ENCODE measurements around the gene PTPRZ1.

- TF ChIP-seq, protein P1, sequence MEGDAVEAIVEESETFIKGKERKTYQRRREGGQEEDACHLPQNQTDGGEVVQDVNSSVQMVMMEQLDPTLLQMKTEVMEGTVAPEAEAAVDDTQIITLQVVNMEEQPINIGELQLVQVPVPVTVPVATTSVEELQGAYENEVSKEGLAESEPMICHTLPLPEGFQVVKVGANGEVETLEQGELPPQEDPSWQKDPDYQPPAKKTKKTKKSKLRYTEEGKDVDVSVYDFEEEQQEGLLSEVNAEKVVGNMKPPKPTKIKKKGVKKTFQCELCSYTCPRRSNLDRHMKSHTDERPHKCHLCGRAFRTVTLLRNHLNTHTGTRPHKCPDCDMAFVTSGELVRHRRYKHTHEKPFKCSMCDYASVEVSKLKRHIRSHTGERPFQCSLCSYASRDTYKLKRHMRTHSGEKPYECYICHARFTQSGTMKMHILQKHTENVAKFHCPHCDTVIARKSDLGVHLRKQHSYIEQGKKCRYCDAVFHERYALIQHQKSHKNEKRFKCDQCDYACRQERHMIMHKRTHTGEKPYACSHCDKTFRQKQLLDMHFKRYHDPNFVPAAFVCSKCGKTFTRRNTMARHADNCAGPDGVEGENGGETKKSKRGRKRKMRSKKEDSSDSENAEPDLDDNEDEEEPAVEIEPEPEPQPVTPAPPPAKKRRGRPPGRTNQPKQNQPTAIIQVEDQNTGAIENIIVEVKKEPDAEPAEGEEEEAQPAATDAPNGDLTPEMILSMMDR (IDR thresholded peaks at IDR 0.05; ENCODE audit: low read depth, low read length, missing input control): no peak
- no peak for TF ChIP-seq GABPA (IDR thresholded peaks at IDR 0.05 in 1 of 2, conservative IDR thresholded peaks at IDR 0.05 in 1 of 2)
- no peak for TF ChIP-seq RAD21 (IDR thresholded peaks at IDR 0.05)
- TF ChIP-seq FOXA1 (IDR thresholded peaks at IDR 0.05): no peak
- TF ChIP-seq, protein P2, sequence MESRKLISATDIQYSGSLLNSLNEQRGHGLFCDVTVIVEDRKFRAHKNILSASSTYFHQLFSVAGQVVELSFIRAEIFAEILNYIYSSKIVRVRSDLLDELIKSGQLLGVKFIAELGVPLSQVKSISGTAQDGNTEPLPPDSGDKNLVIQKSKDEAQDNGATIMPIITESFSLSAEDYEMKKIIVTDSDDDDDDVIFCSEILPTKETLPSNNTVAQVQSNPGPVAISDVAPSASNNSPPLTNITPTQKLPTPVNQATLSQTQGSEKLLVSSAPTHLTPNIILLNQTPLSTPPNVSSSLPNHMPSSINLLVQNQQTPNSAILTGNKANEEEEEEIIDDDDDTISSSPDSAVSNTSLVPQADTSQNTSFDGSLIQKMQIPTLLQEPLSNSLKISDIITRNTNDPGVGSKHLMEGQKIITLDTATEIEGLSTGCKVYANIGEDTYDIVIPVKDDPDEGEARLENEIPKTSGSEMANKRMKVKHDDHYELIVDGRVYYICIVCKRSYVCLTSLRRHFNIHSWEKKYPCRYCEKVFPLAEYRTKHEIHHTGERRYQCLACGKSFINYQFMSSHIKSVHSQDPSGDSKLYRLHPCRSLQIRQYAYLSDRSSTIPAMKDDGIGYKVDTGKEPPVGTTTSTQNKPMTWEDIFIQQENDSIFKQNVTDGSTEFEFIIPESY (IDR thresholded peaks at IDR 0.05): no peak
- no peak for TF ChIP-seq TAF1 (conservative IDR thresholded peaks at IDR 0.05)
- no peak for TF ChIP-seq YY1 (IDR thresholded peaks at IDR 0.05)
- TF ChIP-seq EGR1 (IDR thresholded peaks at IDR 0.05; ENCODE audit: low read depth in 2 of 2): no peak
- TF ChIP-seq REST (IDR thresholded peaks at IDR 0.05): no peak
- TF ChIP-seq HNF4G (IDR thresholded peaks at IDR 0.05): no peak
- TF ChIP-seq, protein P3, sequence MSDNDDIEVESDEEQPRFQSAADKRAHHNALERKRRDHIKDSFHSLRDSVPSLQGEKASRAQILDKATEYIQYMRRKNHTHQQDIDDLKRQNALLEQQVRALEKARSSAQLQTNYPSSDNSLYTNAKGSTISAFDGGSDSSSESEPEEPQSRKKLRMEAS (IDR thresholded peaks at IDR 0.05): no peak
These were observed 199.3 kb downstream of the PTPRZ1 start for GRCh38 chr7:122072272-122072671.
